Neural cell (in vitro differentiated cells): ENCODE measurements around the gene SOX30.

Experiments used
- CTCF ChIP-seq: fragments of 450-650 bp; IDR thresholded peaks from 2 replicates; pipeline ENCODE4 v1.5.1; 2014; ENCODE audit warnings: antibody characterized with exemption, mild to moderate bottlenecking, moderate library complexity; ENCODE audit not compliant: poor library complexity, severe bottlenecking
- EP300 ChIP-seq: fragments of 450-650 bp; conservative IDR thresholded peaks from 2 replicates; pipeline ENCODE4 v1.6.1; 2014; ENCODE audit warnings: antibody characterized with exemption, mild to moderate bottlenecking, moderate library complexity; ENCODE audit not compliant: poor library complexity, severe bottlenecking
- EZH2 ChIP-seq: fragments of 200-600, 300-800 bp; shearing (Covaris generic), sonication (generic); IDR thresholded peaks from 2 replicates; pipeline ENCODE4 v1.6.1; 2014; ENCODE audit warnings: antibody characterized with exemption, low read length, borderline replicate concordance, mild to moderate bottlenecking; ENCODE audit not compliant: insufficient read depth, poor library complexity, severe bottlenecking
- MXI1 ChIP-seq: fragments of 450-650 bp; conservative IDR thresholded peaks from 2 replicates; pipeline ENCODE4 v1.6.1; 2014; ENCODE audit warnings: antibody characterized with exemption, mild to moderate bottlenecking; ENCODE audit not compliant: poor library complexity, severe bottlenecking
- POLR2AphosphoS5 ChIP-seq: IDR thresholded peaks from 2 replicates; pipeline ENCODE4 v1.6.1; 2012
- RAD21 ChIP-seq: fragments of 450-650 bp; conservative IDR thresholded peaks from 2 replicates; pipeline ENCODE4 v1.6.1; 2014; ENCODE audit warnings: antibody characterized with exemption, mild to moderate bottlenecking, moderate library complexity
- REST ChIP-seq: IDR thresholded peaks from 2 replicates; pipeline ENCODE4 v1.6.1; 2012; ENCODE audit warnings: borderline replicate concordance
- SMC3 ChIP-seq: fragments of 450-650 bp; conservative IDR thresholded peaks from 2 replicates; pipeline ENCODE4 v1.6.1; 2014; ENCODE audit warnings: antibody characterized with exemption, mild to moderate bottlenecking, moderate library complexity; ENCODE audit not compliant: poor library complexity
- TAF1 ChIP-seq: IDR thresholded peaks from 2 replicates; pipeline ENCODE4 v1.6.1; 2012; ENCODE audit warnings: low read depth

- TF ChIP-seq CTCF (no peak), REST (no peak), EP300 (no peak), RAD21 (no peak), TAF1 (no peak), MXI1 (no peak), SMC3 (no peak), EZH2 (no peak), POLR2AphosphoS5 (no peak)
Measured at GRCh38 chr5:157687198-157687554, 34.9 kb upstream of the SOX30 start.
